ENCODE measurements around the gene KAT5. TPM values are rescaled to one million over a fixed set of nuclear protein-coding genes. Genes with fewer than 3 reads are reported as not detected.
"Not testable (repeated sequence)": the region's sequence is repeated elsewhere in the genome, so short reads cannot be mapped to it uniquely, and the experiment has no call there.

KAT5 gene
- total and polyA plus RNA-seq, 2 experiments from 2014 or later: 33.3 to 34.8 TPM

DNA sequence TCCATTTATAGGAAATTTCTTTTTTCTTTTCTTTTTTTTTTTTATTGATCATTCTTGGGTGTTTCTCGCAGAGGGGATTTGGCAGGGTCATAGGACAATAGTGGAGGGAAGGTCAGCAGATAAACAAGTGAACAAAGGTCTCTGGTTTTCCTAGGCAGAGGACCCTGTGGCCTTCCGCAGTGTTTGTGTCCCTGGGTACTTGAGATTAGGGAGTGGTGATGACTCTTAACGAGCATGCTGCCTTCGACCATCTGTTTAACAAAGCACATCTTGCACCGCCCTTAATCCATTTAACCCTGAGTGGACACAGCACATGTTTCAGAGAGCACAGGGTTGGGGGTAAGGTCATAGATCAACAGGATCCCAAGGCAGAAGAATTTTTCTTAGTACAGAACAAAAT lies 50.1 kb downstream of the KAT5 start:
- H3K27ac Mint-ChIP-seq; H3K36me3 ChIP-seq (ENCODE audit: insufficient read depth); H3K4me1 ChIP-seq (ENCODE audit: insufficient read depth); H3K4me2 ChIP-seq; ATAC-seq; H3K27me3 ChIP-seq (ENCODE audit: insufficient read depth); H3F3A ChIP-seq (replicated peaks; ENCODE audit: low read depth); H3K4me3 ChIP-seq; H3K4me1 Mint-ChIP-seq; H3K27me3 Mint-ChIP-seq (ENCODE audit: insufficient read depth, low read depth, poor library complexity); H3K36me3 Mint-ChIP-seq (ENCODE audit: low read depth); H2AFZ ChIP-seq; H3K27ac ChIP-seq (ENCODE audit: low read depth); H3K9me2 ChIP-seq (ENCODE audit: insufficient read depth); H3K79me2 ChIP-seq (replicated peaks; ENCODE audit: insufficient read depth); H3K4me3 Mint-ChIP-seq; H4K20me1 ChIP-seq (replicated peaks; ENCODE audit: insufficient read depth); DNase-seq (ENCODE audit: low spot score): not testable (repeated sequence)
- peaks cover 13% of the 10 kb centered on the region for H3K9me3 Mint-ChIP-seq

DNA sequence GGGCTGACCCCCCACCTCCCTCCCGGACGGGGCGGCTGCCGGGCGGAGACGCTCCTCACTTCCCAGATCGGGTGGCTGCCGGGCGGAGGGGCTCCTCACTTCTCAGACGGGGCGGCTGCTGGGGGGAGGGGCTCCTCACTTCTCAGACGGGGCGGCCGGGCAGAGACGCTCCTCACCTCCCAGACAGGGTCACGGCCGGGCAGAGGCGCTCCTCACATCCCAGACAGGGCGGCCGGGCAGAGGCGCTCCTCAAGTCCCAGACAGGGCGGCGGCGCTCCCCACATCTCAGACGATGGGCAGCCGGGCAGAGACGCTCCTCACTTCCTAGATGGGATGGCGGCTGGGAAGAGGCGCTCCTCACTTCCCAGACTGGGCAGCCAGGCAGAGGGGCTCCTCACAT lies 50.8 kb downstream of the KAT5 start:
- DNase-seq (ENCODE audit: low spot score); H3K4me2 ChIP-seq; H3K4me1 Mint-ChIP-seq; H3K4me3 ChIP-seq; H3K27ac Mint-ChIP-seq; H3K36me3 ChIP-seq (ENCODE audit: insufficient read depth); H3K36me3 Mint-ChIP-seq (ENCODE audit: low read depth); H3K27me3 ChIP-seq (ENCODE audit: insufficient read depth); H3K4me1 ChIP-seq (ENCODE audit: insufficient read depth); H3K4me3 Mint-ChIP-seq; H3K9me2 ChIP-seq (ENCODE audit: insufficient read depth); ATAC-seq; H3K79me2 ChIP-seq (replicated peaks; ENCODE audit: insufficient read depth); H3K27ac ChIP-seq (ENCODE audit: low read depth); H2AFZ ChIP-seq; H4K20me1 ChIP-seq (replicated peaks; ENCODE audit: insufficient read depth); H3K27me3 Mint-ChIP-seq (ENCODE audit: insufficient read depth, low read depth, poor library complexity); H3F3A ChIP-seq (replicated peaks; ENCODE audit: low read depth): not testable (repeated sequence)
- H3K9me3 Mint-ChIP-seq: peaks cover 12% of the 10 kb centered on the region

DNA sequence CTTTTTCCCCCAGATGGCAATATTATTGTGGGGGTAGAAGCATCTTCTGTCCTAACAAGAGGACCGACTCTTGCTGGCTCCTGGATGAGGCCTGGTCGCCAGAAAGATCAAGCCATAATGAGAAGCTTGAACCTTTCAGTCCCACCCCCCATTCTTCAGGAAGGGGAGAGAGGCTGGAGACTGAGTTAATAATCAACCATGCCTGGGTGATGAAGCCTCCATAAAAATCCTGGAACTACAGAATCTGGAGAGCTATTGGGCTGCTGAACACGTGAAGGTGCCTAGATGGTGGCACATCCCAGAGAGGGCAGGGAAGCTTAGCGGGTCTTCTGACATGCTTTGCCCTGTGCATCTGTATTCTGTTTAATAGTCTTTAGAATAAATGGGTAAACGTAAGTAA lies 52.4 kb downstream of the KAT5 start:
- Mint-ChIP-seq H3K4me3 (no peak overlapping the region), H3K27me3 (ENCODE audit: insufficient read depth, low read depth, poor library complexity) (no peaks in the 10 kb centered on the region), H3K4me1 (no peaks in the 10 kb centered on the region), H3K36me3 (ENCODE audit: low read depth) (no peaks in the 10 kb centered on the region), H3K27ac (no peak overlapping the region), H3K9me3 (peaks cover 17% of the 10 kb centered on the region)
- ATAC-seq (no peak), DNase-seq (ENCODE audit: low spot score) (no peak)
- Histone ChIP-seq H3K4me2 (no peak overlapping the region), H3K79me2 (replicated peaks; ENCODE audit: insufficient read depth) (no peaks in the 10 kb centered on the region), H3K4me3 (no peak overlapping the region), H3K4me1 (ENCODE audit: insufficient read depth) (no peaks in the 10 kb centered on the region), H3K9me2 (ENCODE audit: insufficient read depth) (no peaks in the 10 kb centered on the region), H3F3A (replicated peaks; ENCODE audit: low read depth) (no peaks in the 10 kb centered on the region), H2AFZ (no peak overlapping the region), H3K27me3 (ENCODE audit: insufficient read depth) (no peaks in the 10 kb centered on the region), H4K20me1 (replicated peaks; ENCODE audit: insufficient read depth) (no peaks in the 10 kb centered on the region), H3K36me3 (ENCODE audit: insufficient read depth) (no peaks in the 10 kb centered on the region), H3K27ac (ENCODE audit: low read depth) (no peak overlapping the region)
- TF ChIP-seq NANOG (IDR thresholded peaks at IDR 0.05; ENCODE audit: borderline replicate concordance) (no peak), EZH2 (IDR thresholded peaks at IDR 0.05; ENCODE audit: low read depth, unreplicated experiment) (no peak), JUNB (IDR thresholded peaks at IDR 0.05; ENCODE audit: unreplicated experiment) (no peak), CREB1 (CRISPR knock-in tag; IDR thresholded peaks at IDR 0.05; ENCODE audit: low read depth) (no peak), ZNF114 (CRISPR knock-in tag; IDR thresholded peaks at IDR 0.05) (no peak)
- TF ChIP-seq, protein P1, sequence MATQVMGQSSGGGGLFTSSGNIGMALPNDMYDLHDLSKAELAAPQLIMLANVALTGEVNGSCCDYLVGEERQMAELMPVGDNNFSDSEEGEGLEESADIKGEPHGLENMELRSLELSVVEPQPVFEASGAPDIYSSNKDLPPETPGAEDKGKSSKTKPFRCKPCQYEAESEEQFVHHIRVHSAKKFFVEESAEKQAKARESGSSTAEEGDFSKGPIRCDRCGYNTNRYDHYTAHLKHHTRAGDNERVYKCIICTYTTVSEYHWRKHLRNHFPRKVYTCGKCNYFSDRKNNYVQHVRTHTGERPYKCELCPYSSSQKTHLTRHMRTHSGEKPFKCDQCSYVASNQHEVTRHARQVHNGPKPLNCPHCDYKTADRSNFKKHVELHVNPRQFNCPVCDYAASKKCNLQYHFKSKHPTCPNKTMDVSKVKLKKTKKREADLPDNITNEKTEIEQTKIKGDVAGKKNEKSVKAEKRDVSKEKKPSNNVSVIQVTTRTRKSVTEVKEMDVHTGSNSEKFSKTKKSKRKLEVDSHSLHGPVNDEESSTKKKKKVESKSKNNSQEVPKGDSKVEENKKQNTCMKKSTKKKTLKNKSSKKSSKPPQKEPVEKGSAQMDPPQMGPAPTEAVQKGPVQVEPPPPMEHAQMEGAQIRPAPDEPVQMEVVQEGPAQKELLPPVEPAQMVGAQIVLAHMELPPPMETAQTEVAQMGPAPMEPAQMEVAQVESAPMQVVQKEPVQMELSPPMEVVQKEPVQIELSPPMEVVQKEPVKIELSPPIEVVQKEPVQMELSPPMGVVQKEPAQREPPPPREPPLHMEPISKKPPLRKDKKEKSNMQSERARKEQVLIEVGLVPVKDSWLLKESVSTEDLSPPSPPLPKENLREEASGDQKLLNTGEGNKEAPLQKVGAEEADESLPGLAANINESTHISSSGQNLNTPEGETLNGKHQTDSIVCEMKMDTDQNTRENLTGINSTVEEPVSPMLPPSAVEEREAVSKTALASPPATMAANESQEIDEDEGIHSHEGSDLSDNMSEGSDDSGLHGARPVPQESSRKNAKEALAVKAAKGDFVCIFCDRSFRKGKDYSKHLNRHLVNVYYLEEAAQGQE (IDR thresholded peaks at IDR 0.05; ENCODE audit: unreplicated experiment): no peak
- TF ChIP-seq, protein P2, sequence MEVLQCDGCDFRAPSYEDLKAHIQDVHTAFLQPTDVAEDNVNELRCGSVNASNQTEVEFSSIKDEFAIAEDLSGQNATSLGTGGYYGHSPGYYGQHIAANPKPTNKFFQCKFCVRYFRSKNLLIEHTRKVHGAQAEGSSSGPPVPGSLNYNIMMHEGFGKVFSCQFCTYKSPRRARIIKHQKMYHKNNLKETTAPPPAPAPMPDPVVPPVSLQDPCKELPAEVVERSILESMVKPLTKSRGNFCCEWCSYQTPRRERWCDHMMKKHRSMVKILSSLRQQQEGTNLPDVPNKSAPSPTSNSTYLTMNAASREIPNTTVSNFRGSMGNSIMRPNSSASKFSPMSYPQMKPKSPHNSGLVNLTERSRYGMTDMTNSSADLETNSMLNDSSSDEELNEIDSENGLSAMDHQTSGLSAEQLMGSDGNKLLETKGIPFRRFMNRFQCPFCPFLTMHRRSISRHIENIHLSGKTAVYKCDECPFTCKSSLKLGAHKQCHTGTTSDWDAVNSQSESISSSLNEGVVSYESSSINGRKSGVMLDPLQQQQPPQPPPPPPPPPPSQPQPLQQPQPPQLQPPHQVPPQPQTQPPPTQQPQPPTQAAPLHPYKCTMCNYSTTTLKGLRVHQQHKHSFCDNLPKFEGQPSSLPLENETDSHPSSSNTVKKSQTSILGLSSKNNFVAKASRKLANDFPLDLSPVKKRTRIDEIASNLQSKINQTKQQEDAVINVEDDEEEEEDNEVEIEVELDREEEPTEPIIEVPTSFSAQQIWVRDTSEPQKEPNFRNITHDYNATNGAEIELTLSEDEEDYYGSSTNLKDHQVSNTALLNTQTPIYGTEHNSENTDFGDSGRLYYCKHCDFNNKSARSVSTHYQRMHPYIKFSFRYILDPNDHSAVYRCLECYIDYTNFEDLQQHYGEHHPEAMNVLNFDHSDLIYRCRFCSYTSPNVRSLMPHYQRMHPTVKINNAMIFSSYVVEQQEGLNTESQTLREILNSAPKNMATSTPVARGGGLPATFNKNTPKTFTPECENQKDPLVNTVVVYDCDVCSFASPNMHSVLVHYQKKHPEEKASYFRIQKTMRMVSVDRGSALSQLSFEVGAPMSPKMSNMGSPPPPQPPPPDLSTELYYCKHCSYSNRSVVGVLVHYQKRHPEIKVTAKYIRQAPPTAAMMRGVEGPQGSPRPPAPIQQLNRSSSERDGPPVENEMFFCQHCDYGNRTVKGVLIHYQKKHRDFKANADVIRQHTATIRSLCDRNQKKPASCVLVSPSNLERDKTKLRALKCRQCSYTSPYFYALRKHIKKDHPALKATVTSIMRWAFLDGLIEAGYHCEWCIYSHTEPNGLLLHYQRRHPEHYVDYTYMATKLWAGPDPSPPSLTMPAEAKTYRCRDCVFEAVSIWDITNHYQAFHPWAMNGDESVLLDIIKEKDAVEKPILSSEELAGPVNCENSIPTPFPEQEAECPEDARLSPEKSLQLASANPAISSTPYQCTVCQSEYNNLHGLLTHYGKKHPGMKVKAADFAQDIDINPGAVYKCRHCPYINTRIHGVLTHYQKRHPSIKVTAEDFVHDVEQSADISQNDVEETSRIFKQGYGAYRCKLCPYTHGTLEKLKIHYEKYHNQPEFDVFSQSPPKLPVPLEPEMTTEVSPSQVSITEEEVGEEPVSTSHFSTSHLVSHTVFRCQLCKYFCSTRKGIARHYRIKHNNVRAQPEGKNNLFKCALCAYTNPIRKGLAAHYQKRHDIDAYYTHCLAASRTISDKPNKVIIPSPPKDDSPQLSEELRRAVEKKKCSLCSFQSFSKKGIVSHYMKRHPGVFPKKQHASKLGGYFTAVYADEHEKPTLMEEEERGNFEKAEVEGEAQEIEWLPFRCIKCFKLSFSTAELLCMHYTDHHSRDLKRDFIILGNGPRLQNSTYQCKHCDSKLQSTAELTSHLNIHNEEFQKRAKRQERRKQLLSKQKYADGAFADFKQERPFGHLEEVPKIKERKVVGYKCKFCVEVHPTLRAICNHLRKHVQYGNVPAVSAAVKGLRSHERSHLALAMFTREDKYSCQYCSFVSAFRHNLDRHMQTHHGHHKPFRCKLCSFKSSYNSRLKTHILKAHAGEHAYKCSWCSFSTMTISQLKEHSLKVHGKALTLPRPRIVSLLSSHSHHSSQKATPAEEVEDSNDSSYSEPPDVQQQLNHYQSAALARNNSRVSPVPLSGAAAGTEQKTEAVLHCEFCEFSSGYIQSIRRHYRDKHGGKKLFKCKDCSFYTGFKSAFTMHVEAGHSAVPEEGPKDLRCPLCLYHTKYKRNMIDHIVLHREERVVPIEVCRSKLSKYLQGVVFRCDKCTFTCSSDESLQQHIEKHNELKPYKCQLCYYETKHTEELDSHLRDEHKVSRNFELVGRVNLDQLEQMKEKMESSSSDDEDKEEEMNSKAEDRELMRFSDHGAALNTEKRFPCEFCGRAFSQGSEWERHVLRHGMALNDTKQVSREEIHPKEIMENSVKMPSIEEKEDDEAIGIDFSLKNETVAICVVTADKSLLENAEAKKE (CRISPR knock-in tag; IDR thresholded peaks at IDR 0.05): no peak

Data from GM23338 (cell line).